SK-N-SH (cell line): ENCODE results near the gene SCGN.

Experiments
- MXI1 ChIP-seq: IDR thresholded peaks from 2 replicates; pipeline ENCODE4 v1.6.1; 2012; ENCODE audit warnings: mild to moderate bottlenecking, low read depth, low read length, improper control_type of control experiment
- POLR2AphosphoS5 ChIP-seq: IDR thresholded peaks from 2 replicates; pipeline ENCODE4 v1.6.1; 2012; ENCODE audit warnings: low read depth, low read length
- SIN3A ChIP-seq: IDR thresholded peaks from 2 replicates; pipeline ENCODE4 v1.6.1; 2012; ENCODE audit warnings: low read depth, mild to moderate bottlenecking, low read length, moderate library complexity, borderline replicate concordance
- SMC3 ChIP-seq: IDR thresholded peaks from 2 replicates; pipeline ENCODE4 v1.6.1; 2012; ENCODE audit warnings: low read depth, low read length, improper control_type of control experiment
- TAF1 ChIP-seq: IDR thresholded peaks from 2 replicates; pipeline ENCODE4 v1.6.1; 2012; ENCODE audit warnings: low read depth, mild to moderate bottlenecking, low read length, moderate library complexity, borderline replicate concordance
- USF2 ChIP-seq: fragments of 150-350 bp; IDR thresholded peaks from 2 replicates; pipeline ENCODE4 v1.6.1; 2017; ENCODE audit warnings: antibody characterized with exemption, low read length, low read depth, borderline replicate concordance
- TF ChIP-seq, protein P1 (sequence below): fragments of 200-600 bp; sonication (generic); IDR thresholded peaks from 2 replicates; pipeline ENCODE4 v1.6.1; 2017; ENCODE audit warnings: antibody characterized with exemption, mild to moderate bottlenecking, moderate library complexity

DNA sequence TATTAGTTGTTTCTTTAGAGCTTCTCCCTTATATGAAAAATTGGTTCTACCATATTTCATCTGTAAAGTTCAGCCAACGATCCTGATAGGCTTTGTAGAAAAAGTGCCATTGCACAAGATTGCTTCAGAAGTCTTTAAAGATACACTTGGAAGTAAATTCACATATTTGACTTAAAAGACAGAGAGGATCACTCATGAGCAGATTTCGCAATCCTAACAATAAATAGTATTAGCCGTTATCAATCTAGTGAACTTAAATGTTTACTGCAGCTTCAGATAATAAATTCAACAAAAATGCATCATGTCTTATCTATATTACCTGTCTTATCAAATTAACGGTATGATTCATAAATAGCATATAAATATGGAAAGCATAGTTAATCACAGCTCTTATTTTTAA, 93.8 kb downstream of the SCGN start:
- TF ChIP-seq MXI1 (no peak), SIN3A (no peak), SMC3 (no peak), TAF1 (no peak), POLR2AphosphoS5 (no peak), USF2 (no peak)
- TF ChIP-seq, protein P1, sequence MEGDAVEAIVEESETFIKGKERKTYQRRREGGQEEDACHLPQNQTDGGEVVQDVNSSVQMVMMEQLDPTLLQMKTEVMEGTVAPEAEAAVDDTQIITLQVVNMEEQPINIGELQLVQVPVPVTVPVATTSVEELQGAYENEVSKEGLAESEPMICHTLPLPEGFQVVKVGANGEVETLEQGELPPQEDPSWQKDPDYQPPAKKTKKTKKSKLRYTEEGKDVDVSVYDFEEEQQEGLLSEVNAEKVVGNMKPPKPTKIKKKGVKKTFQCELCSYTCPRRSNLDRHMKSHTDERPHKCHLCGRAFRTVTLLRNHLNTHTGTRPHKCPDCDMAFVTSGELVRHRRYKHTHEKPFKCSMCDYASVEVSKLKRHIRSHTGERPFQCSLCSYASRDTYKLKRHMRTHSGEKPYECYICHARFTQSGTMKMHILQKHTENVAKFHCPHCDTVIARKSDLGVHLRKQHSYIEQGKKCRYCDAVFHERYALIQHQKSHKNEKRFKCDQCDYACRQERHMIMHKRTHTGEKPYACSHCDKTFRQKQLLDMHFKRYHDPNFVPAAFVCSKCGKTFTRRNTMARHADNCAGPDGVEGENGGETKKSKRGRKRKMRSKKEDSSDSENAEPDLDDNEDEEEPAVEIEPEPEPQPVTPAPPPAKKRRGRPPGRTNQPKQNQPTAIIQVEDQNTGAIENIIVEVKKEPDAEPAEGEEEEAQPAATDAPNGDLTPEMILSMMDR = no peak
